GM12878 (cell line): ENCODE measurements around the gene SOX30. TPM values are rescaled to one million over a fixed set of nuclear protein-coding genes. Genes with fewer than 3 reads are reported as not detected.

ENCODE experiments used
- ATF7 ChIP-seq: fragments of 450-650 bp; IDR thresholded peaks from 2 replicates; pipeline ENCODE4 v1.6.1; 2016; ENCODE audit warnings: low read depth, mild to moderate bottlenecking
- BACH1 ChIP-seq: fragments of 450-650 bp; IDR thresholded peaks from 2 replicates; pipeline ENCODE4 v1.6.1; 2017; ENCODE audit warnings: mild to moderate bottlenecking, borderline replicate concordance
- E2F4 ChIP-seq: IDR thresholded peaks from 2 replicates; pipeline ENCODE4 v1.6.1; 2012; ENCODE audit warnings: low read depth, low read length, improper control_type of control experiment
- IKZF1 ChIP-seq: fragments of 450-650 bp; conservative IDR thresholded peaks from 2 replicates; pipeline ENCODE4 v1.6.1; 2017; ENCODE audit warnings: antibody characterized with exemption, mild to moderate bottlenecking
- JUNB ChIP-seq: IDR thresholded peaks from 2 replicates; pipeline ENCODE4 v1.6.1; 2016; ENCODE audit warnings: antibody characterized with exemption, mild to moderate bottlenecking
- TBL1XR1 ChIP-seq: IDR thresholded peaks from 2 replicates; pipeline ENCODE4 v1.6.1; 2012; ENCODE audit warnings: low read depth, low read length, improper control_type of control experiment
- ZBTB40 ChIP-seq: fragments of 450-650 bp; IDR thresholded peaks from 2 replicates; pipeline ENCODE4 v1.6.1; 2016; ENCODE audit warnings: mild to moderate bottlenecking, moderate library complexity, borderline replicate concordance
- ZNF207 ChIP-seq: fragments of 450-650 bp; IDR thresholded peaks from 2 replicates; pipeline ENCODE4 v1.6.1; 2014; ENCODE audit warnings: antibody characterized with exemption, mild to moderate bottlenecking, borderline replicate concordance
- polyA plus RNA-seq, 11 experiments: library from polyadenylated mRNA; depleted of rRNA in 4 of 11; unstranded in 6 of 11; stranded (reverse) in 5 of 11; fragments of >200 nt; fragmentation: Nextera tagmentation in 4 of 11; fragmentation: Illumina TruSeq in 1 of 11; extraction: Ambion mirVana in 4 of 11; extraction: Trizol in 1 of 11; gene quantifications; 1 replicate in 1 of 11; 2 replicates in 10 of 11; pipeline versions ENCODE4 v1.2.1 to v1.2.3, GENCODE V29; 2011 to 2016; ENCODE audit warnings: inconsistent platforms in 2 of 11, missing spikeins in 2 of 11, low read depth in 1 of 11
- total RNA-seq, 4 experiments: library from RNA; depleted of rRNA in 3 of 4; stranded (reverse); fragments of >200 nt in 3 of 4; fragmentation: Illumina TruSeq in 1 of 4; extraction: Trizol in 1 of 4; gene quantifications; 2 replicates each; pipeline versions ENCODE4 v1.2.1 to v1.2.3, GENCODE V29; 2013 to 2021
- TF ChIP-seq, protein P1 (sequence below): fragments of 450-650 bp; IDR thresholded peaks from 2 replicates; pipeline ENCODE4 v1.6.1; 2016; ENCODE audit warnings: mild to moderate bottlenecking

The SOX30 gene
- total and polyA plus RNA-seq, 10 of the 15 experiments (the other 5 are each of a cell fraction or from before 2014, with no cell fraction given): 0.06 to 0.32 (median 0.10) TPM; not detected in 2

- TF ChIP-seq ATF7 (no peak), E2F4 (no peak), ZNF207 (no peak), JUNB (no peak), BACH1 (no peak), IKZF1 (no peak), TBL1XR1 (no peak), ZBTB40 (no peak)
- TF ChIP-seq, protein P1, sequence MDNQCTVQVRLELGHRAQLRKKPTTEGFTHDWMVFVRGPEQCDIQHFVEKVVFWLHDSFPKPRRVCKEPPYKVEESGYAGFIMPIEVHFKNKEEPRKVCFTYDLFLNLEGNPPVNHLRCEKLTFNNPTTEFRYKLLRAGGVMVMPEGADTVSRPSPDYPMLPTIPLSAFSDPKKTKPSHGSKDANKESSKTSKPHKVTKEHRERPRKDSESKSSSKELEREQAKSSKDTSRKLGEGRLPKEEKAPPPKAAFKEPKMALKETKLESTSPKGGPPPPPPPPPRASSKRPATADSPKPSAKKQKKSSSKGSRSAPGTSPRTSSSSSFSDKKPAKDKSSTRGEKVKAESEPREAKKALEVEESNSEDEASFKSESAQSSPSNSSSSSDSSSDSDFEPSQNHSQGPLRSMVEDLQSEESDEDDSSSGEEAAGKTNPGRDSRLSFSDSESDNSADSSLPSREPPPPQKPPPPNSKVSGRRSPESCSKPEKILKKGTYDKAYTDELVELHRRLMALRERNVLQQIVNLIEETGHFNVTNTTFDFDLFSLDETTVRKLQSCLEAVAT: no peak
These were observed 5.3 kb upstream of the SOX30 start (continued) for GRCh38 chr5:157657516-157657915.
